CD4-positive, alpha-beta T cell (primary cell): ENCODE measurements around the gene SCARB1. TPM values are rescaled to one million over a fixed set of nuclear protein-coding genes. Genes with fewer than 3 reads are reported as not detected.
A peak's percentile ranks its signal among the peaks of the same experiment; 100 is the strongest.
"Not testable (repeated sequence)": the region's sequence is repeated elsewhere in the genome, so short reads cannot be mapped to it uniquely, and the experiment has no call there.

Experiments used
- ATAC-seq: fragments of 200-7000 bp; cut with Tn5 transposase; one replicate; pipeline ENCODE4 v1.10.0; 2022; ENCODE audit warnings: mild to moderate bottlenecking; ENCODE audit not compliant: poor library complexity
- CTCF ChIA-PET: fragments of 350-600 bp; sonication (Branson Sonifier 250); formaldehyde crosslinking; loops from one replicate; lab custom pipeline; 2021; ENCODE audit warnings: antibody characterized with exemption, inconsistent platforms; lab: Charles Lee
- POLR2A ChIA-PET: fragments of 350-600 bp; sonication (Branson Sonifier 250); formaldehyde crosslinking; loops from one replicate; lab custom pipeline; 2021; ENCODE audit warnings: antibody characterized with exemption, inconsistent platforms; lab: Charles Lee
- DNase-seq, 14 experiments: peaks; one replicate each; pipeline ENCODE4 v3.0.0-alpha.2; 2013 to 2020; ENCODE audit warnings: mixed read lengths in 2 of 14
- H3K27ac ChIP-seq, 2 donors: one replicate each; pipeline versions ENCODE4 v1.5.1 to v1.7.0; 2013; ENCODE audit warnings: low read length in 2 of 2, low read depth in 1 of 2, mild to moderate bottlenecking in 1 of 2
- H3K27me3 ChIP-seq, 2 experiments: 1 replicate in 1 of 2; 2 replicates in 1 of 2; pipeline versions ENCODE4 v1.6.1 to v1.7.0; 2013; ENCODE audit warnings: low read length in 2 of 2, control low read depth in 1 of 2, mild to moderate bottlenecking in 1 of 2, moderate library complexity in 1 of 2; ENCODE audit not compliant: insufficient read depth in 2 of 2, control insufficient read depth in 1 of 2
- H3K36me3 ChIP-seq: one replicate; pipeline ENCODE4 v1.6.1; 2013; ENCODE audit warnings: low read length, control low read depth; ENCODE audit not compliant: insufficient read depth
- H3K4me1 ChIP-seq: one replicate; pipeline ENCODE4 v1.6.1; 2013; ENCODE audit warnings: low read length, control low read depth; ENCODE audit not compliant: insufficient read depth
- H3K4me3 ChIP-seq: one replicate; pipeline ENCODE4 v1.5.1; 2013; ENCODE audit warnings: mild to moderate bottlenecking, low read length, moderate library complexity
- H3K9me3 ChIP-seq, 2 experiments: 1 replicate in 1 of 2; 2 replicates in 1 of 2; pipeline versions ENCODE4 v1.6.1 to v1.7.0; 2013; ENCODE audit warnings: low read length in 2 of 2, mild to moderate bottlenecking in 2 of 2, control low read depth in 1 of 2, moderate library complexity in 1 of 2; ENCODE audit not compliant: control insufficient read depth in 1 of 2, insufficient read depth in 1 of 2
- H3K27ac Mint-ChIP-seq: one replicate; pipeline ENCODE4 v1.8.0; 2020; ENCODE audit warnings: mixed read lengths
- H3K27me3 Mint-ChIP-seq: one replicate; pipeline ENCODE4 v1.8.0; 2021; ENCODE audit warnings: mixed read lengths
- H3K36me3 Mint-ChIP-seq: one replicate; pipeline ENCODE4 v1.8.0; 2021; ENCODE audit warnings: low read depth, mixed read lengths
- H3K4me1 Mint-ChIP-seq: one replicate; pipeline ENCODE4 v1.8.0; 2021; ENCODE audit warnings: low read depth, mixed read lengths
- H3K4me3 Mint-ChIP-seq: one replicate; pipeline ENCODE4 v1.8.0; 2020; ENCODE audit warnings: mild to moderate bottlenecking, mixed read lengths
- H3K9me3 Mint-ChIP-seq: one replicate; pipeline ENCODE4 v1.8.0; 2020; ENCODE audit warnings: mixed read lengths
- intact Hi-C, 2 experiments: fragments of 100-400 bp; cut with DNase I in 1 of 2; cut with micrococcal nuclease in 1 of 2; formaldehyde crosslinking; loops; one replicate each; pipeline versions ENCODE4 v1.15.1 to v1.9.0; 2023 to 2025; cut with DNase I, micrococcal nuclease
- polyA plus RNA-seq, 2 donors: library from polyadenylated mRNA; unstranded; fragments of 120-200 nt; gene quantifications; one replicate each; pipeline ENCODE4 v1.2.1, GENCODE V29; 2013
- total RNA-seq, 174 experiments: library from RNA in 2 of 174; stranded (reverse) in 2 of 174; gene quantifications; one replicate each; pipeline ENCODE4 v1.2.3 and lab custom pipeline; 2021 to 2026
- TF ChIP-seq, protein P1 (sequence below): fragments of 200-600 bp; IDR thresholded peaks from one replicate; pipeline ENCODE4 v1.8.0; 2022; ENCODE audit warnings: antibody characterized with exemption, mild to moderate bottlenecking

SCARB1 gene, protein sequence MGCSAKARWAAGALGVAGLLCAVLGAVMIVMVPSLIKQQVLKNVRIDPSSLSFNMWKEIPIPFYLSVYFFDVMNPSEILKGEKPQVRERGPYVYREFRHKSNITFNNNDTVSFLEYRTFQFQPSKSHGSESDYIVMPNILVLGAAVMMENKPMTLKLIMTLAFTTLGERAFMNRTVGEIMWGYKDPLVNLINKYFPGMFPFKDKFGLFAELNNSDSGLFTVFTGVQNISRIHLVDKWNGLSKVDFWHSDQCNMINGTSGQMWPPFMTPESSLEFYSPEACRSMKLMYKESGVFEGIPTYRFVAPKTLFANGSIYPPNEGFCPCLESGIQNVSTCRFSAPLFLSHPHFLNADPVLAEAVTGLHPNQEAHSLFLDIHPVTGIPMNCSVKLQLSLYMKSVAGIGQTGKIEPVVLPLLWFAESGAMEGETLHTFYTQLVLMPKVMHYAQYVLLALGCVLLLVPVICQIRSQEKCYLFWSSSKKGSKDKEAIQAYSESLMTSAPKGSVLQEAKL
- total RNA-seq (1 to 10 TPM; 2.3 to 3.7 TPM), total RNA-seq (lab: John Stamatoyannopoulos, UW) (0.65 to 34.5 (median 4.2) reads per million in 172 experiments)
- 3.5 TPM for polyA plus RNA-seq (2013, experiment 1 of 2)
- 3.6 TPM for polyA plus RNA-seq (2013, experiment 2 of 2)

DNA sequence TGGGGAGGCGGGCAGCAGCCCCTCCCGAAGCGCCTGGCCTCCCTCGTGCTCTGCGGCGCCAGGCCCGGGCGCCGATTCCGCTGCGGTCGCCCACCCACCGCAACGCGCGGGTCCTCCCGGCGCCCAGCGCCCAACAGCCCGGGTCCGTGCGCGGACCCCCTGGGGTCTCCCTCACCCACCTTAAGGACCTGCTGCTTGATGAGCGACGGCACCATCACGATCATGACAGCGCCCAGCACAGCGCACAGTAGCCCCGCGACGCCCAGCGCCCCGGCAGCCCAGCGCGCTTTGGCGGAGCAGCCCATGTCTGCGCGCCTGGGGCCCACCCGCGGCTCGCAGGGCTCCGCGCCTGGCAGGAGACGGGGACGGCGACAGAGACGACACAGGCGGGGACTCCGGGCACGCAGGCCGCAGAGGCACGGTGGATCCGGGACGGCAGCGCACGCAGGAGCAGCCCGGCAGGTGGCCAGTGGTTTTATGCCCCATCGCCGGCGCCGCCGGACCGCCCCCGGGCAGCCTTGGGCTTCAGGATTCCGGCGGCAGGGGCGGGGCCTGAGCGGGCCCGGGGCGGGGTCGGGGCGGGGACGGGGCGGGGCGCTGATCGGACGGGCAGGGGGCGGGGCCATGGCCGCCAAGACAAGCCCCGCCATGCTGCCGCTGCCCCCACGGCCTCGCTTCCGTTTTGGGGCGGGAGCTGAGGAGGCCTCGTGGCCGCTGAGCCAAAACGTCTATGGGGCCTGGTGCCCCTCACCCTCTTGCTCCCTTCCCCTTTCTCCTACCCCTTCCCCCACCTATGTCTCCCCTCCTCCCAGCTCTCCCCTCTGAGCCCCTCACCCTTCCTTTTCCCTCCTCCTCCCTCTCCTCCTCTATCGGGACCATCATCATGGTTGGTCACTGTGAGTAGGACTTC lies at the start of gene SCARB1:
TSS of gene SCARB1 (minus strand) at position 449 of the 910 bp plus-strand sequence. CDS start at position 305, 144 bp downstream.
- ChIA-PET CTCF (interaction anchor here (1.4 kb wide), 1 partner anchor 43 kb away, joined by 4 read pairs; no protein-coding TSS in a partner anchor), POLR2A (interaction anchor here (0.6 kb wide), 2 partner anchors 55 to 58 kb away, joined by 3 read pairs; no protein-coding TSS in a partner anchor)
- Histone ChIP-seq H3K27me3 (no peaks in the 10 kb centered on the region), H3K4me1 (peaks cover 18% of the 10 kb centered on the region), H3K4me3 (peak within 1 kb of the TSS; percentile 51), H3K9me3 (no peaks in the 10 kb centered on the region), H3K36me3 (no peaks in the 10 kb centered on the region), H3K27ac (no peak within 1 kb of the TSS)
- H3K36me3 Mint-ChIP-seq, result no peaks in the 10 kb centered on the region
- H3K4me1 Mint-ChIP-seq, result peaks cover 20% of the 10 kb centered on the region
- H3K4me3 Mint-ChIP-seq, result peak within 1 kb of the TSS; percentile 91
- no peaks in the 10 kb centered on the region for H3K9me3 Mint-ChIP-seq
- no peaks in the 10 kb centered on the region for H3K27me3 Mint-ChIP-seq
- DNase-seq, result peak; percentile 53 to 88 (median 71)
- TF ChIP-seq, protein P1, sequence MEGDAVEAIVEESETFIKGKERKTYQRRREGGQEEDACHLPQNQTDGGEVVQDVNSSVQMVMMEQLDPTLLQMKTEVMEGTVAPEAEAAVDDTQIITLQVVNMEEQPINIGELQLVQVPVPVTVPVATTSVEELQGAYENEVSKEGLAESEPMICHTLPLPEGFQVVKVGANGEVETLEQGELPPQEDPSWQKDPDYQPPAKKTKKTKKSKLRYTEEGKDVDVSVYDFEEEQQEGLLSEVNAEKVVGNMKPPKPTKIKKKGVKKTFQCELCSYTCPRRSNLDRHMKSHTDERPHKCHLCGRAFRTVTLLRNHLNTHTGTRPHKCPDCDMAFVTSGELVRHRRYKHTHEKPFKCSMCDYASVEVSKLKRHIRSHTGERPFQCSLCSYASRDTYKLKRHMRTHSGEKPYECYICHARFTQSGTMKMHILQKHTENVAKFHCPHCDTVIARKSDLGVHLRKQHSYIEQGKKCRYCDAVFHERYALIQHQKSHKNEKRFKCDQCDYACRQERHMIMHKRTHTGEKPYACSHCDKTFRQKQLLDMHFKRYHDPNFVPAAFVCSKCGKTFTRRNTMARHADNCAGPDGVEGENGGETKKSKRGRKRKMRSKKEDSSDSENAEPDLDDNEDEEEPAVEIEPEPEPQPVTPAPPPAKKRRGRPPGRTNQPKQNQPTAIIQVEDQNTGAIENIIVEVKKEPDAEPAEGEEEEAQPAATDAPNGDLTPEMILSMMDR, result no peak
- intact Hi-C loops, result loop anchor here (2.0 to 10.0 kb wide), 4 partner anchors 35 to 201 kb away; partner anchors contain the start of genes AACS (in 1 of the 2) and BRI3BP (in 1 of the 2)
- peak within 1 kb of the TSS; percentile 76 for H3K27ac Mint-ChIP-seq
- ATAC-seq, result peak; percentile 89

DNA sequence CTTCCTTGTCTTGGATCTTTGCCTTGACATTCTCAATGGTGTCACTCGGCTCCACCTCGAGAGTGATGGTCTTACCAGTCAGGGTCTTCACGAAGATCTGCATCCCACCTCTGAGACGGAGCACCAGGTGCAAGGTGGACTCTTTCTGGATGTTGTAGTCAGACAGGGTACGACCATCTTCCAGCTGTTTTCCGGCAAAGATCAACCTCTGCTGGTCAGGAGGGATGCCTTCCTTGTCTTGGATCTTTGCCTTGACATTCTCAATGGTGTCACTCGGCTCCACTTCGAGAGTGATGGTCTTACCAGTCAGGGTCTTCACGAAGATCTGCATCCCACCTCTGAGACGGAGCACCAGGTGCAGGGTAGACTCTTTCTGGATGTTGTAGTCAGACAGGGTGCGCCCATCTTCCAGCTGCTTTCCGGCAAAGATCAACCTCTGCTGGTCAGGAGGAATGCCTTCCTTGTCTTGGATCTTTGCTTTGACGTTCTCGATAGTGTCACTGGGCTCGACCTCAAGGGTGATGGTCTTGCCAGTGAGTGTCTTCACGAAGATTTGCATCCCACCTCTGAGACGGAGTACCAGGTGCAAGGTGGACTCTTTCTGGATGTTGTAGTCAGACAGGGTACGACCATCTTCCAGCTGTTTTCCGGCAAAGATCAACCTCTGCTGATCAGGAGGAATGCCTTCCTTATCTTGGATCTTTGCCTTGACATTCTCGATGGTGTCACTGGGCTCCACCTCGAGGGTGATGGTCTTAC lies 49.0 kb upstream of the SCARB1 start:
- H3K9me3 ChIP-seq, H3K27ac ChIP-seq, ATAC-seq, H3K9me3 Mint-ChIP-seq, intact Hi-C loops, H3K27me3 ChIP-seq: not testable (repeated sequence)
- ChIA-PET CTCF (interaction anchor here (0.9 to 8.5 kb wide), 3 partner anchors 9 to 27 kb away, joined by 3 to 120 read pairs (median 4); no protein-coding TSS in a partner anchor), POLR2A (interaction anchor here (2.5 to 12.5 kb wide), 2 partner anchors 11 to 25 kb away, joined by 26 to 538 read pairs; no protein-coding TSS in a partner anchor)
- DNase-seq, result peak in 1 of 14 experiments; percentile 30
- Mint-ChIP-seq H3K27ac (peak overlapping the region; percentile 99), H3K27me3 (peaks cover 11% of the 10 kb centered on the region), H3K36me3 (peaks cover 55% of the 10 kb centered on the region), H3K4me3 (peak overlapping the region; percentile 99), H3K4me1 (peaks cover 69% of the 10 kb centered on the region)
- peaks cover 27% of the 10 kb centered on the region for H3K36me3 ChIP-seq
- peaks cover 51% of the 10 kb centered on the region for H3K4me1 ChIP-seq
- H3K4me3 ChIP-seq, result peak overlapping the region; percentile 98

DNA sequence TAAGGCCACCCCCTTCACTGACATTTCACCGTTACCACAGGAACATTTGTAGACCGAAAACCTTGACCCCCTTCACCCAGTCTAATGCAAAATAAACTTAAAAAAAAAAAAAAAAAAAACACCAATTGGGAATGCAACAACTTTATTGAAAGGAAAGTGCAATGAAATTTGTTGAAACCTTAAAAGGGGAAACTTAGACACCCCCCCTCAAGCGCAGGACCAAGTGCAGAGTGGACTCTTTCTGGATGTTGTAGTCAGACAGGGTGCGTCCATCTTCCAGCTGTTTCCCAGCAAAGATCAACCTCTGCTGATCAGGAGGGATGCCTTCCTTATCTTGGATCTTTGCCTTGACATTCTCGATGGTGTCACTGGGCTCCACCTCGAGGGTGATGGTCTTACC lies 47.9 kb upstream of the SCARB1 start:
- Histone ChIP-seq H3K36me3 (peaks cover 27% of the 10 kb centered on the region), H3K4me1 (peaks cover 42% of the 10 kb centered on the region)
- ATAC-seq, intact Hi-C loops, H3K27ac ChIP-seq, H3K4me3 ChIP-seq, H3K9me3 ChIP-seq, H3K27me3 ChIP-seq, H3K9me3 Mint-ChIP-seq: not testable (repeated sequence)
- ChIA-PET CTCF (interaction anchor here (1.0 to 2.3 kb wide), 2 partner anchors 24 to 29 kb away, joined by 3 to 16 read pairs; no protein-coding TSS in a partner anchor), POLR2A (interaction anchor here (1.0 to 4.4 kb wide), 6 partner anchors 7 to 82 kb away, joined by 3 to 57 read pairs (median 10); partner anchors contain the start of gene BRI3BP)
- peak in 1 of 14 experiments; percentile 31 for DNase-seq
- peaks cover 48% of the 10 kb centered on the region for H3K36me3 Mint-ChIP-seq
- H3K27me3 Mint-ChIP-seq, result peaks cover 11% of the 10 kb centered on the region
- peak overlapping the region; percentile 77 for H3K4me3 Mint-ChIP-seq
- H3K27ac Mint-ChIP-seq, result peak overlapping the region; percentile 69
- H3K4me1 Mint-ChIP-seq, result peaks cover 62% of the 10 kb centered on the region
